ENCODE measurements around the gene IRX2. TPM values are rescaled to one million over a fixed set of nuclear protein-coding genes. Genes with fewer than 3 reads are reported as not detected.

Gene IRX2
- total RNA-seq, 1 donor from 2014 or later = 6.7 TPM

DNA sequence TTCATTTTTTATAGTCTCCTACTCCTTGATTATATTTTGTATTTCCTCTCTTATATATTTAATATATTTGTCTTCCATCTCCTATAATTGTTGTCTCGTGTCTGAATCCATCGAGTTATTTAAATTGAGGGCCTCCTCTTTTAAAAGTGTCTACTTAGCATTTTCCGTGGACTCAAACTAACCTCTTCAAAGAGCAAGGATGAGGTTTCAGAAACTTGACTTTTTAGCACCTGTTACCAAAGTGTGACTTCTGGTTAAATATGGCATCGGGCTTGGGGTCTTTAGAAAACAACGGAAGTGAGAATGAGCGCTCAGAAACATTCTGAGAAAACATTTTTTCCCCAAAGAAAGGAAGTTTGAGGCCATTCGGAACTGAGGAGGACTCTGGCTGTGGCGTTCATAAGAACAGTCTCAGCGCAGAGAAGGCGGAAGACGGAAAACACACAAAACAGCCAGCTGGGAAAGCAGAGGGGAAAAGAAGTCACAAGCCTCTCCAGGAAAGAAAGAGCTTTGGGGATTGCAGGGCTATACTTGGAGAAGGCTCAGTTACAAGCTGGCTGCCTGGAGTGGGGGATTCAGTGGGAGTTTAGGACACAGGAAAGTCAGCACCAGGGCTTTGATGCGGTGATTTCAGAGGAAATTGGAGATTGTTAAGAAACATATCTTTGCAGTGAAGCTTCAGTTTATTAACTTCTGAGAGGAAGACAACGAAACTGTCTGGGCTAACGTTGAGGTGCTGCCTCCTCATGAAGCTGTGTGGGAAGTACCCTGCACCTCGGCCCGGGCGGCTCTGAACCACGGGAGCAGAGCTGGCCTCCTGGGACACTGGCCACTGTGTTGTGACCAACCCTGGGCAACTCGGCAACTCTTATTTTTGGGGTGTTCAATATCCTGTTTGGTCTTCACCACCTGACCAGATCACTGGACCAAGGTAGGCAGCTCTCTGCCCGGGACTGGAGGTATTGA, 25.1 kb upstream of the IRX2 start:
- Mint-ChIP-seq H3K27me3 (ENCODE audit: low read depth, unreplicated experiment) (peaks cover 13% of the 10 kb centered on the region), H3K4me1 (ENCODE audit: low read depth, unreplicated experiment) (no peaks in the 10 kb centered on the region), H3K36me3 (ENCODE audit: low read depth, unreplicated experiment) (no peaks in the 10 kb centered on the region), H3K27ac (ENCODE audit: unreplicated experiment) (no peak overlapping the region), H3K9me3 (ENCODE audit: unreplicated experiment) (no peaks in the 10 kb centered on the region), H3K4me3 (ENCODE audit: unreplicated experiment) (no peak overlapping the region)
- no peaks in the 10 kb centered on the region for H3K9me3 ChIP-seq (ENCODE audit: insufficient read depth, low read depth, low read length)
- H3K36me3 ChIP-seq (ENCODE audit: insufficient read depth, low read length) = no peaks in the 10 kb centered on the region
- H3K4me1 ChIP-seq (ENCODE audit: insufficient read depth, low read length) = no peaks in the 10 kb centered on the region
- FAIRE-seq = no peak
- H3K27me3 ChIP-seq (ENCODE audit: insufficient read depth, low read length) = no peaks in the 10 kb centered on the region
- no peaks in the 10 kb centered on the region for H4K20me1 ChIP-seq (ENCODE audit: insufficient read depth, low read length)
- H3K27ac ChIP-seq (ENCODE audit: low read depth, low read length) = no peak overlapping the region
- H2AFZ ChIP-seq (ENCODE audit: low read depth, low read length) = no peak overlapping the region
- no peaks in the 10 kb centered on the region for H3K79me2 ChIP-seq (ENCODE audit: insufficient read depth, low read length)
- DNase-seq (ENCODE audit: low read depth) = no peak
- no peak for TF ChIP-seq EZH2 (IDR thresholded peaks at IDR 0.05; ENCODE audit: insufficient read depth, low read length)
- TF ChIP-seq, protein P1, sequence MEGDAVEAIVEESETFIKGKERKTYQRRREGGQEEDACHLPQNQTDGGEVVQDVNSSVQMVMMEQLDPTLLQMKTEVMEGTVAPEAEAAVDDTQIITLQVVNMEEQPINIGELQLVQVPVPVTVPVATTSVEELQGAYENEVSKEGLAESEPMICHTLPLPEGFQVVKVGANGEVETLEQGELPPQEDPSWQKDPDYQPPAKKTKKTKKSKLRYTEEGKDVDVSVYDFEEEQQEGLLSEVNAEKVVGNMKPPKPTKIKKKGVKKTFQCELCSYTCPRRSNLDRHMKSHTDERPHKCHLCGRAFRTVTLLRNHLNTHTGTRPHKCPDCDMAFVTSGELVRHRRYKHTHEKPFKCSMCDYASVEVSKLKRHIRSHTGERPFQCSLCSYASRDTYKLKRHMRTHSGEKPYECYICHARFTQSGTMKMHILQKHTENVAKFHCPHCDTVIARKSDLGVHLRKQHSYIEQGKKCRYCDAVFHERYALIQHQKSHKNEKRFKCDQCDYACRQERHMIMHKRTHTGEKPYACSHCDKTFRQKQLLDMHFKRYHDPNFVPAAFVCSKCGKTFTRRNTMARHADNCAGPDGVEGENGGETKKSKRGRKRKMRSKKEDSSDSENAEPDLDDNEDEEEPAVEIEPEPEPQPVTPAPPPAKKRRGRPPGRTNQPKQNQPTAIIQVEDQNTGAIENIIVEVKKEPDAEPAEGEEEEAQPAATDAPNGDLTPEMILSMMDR (IDR thresholded peaks at IDR 0.05; ENCODE audit: insufficient read depth, low read depth, low read length) = no peak
- H3K9ac ChIP-seq (ENCODE audit: low read length) = no peak overlapping the region
- no peak overlapping the region for H3K4me3 ChIP-seq (ENCODE audit: insufficient read depth, low read depth, low read length)
- H3K4me2 ChIP-seq (ENCODE audit: low read length) = no peak overlapping the region

DNA sequence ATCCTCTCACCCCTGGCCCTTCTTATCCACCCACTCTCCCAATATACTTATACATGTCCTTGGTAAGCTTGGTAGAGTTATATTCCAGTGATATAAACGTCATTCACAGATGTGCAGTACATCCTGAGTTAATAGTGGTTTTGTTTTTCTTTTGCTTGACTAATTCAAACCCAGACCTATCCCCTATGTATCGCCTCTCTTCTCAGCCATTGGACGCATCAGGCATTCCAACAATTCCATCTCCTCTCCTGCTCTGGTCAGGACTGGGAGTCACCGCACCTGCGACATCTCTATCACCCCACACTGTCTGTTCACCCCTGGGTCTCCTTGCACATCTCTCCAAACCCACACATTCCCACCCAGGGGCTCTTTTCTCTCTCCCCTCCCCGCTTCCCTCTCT, 21.9 kb upstream of the IRX2 start:
- H3K27me3 Mint-ChIP-seq (ENCODE audit: low read depth, unreplicated experiment) = peaks cover 3% of the 10 kb centered on the region
- no peaks in the 10 kb centered on the region for H4K20me1 ChIP-seq (ENCODE audit: insufficient read depth, low read length)
- H3K4me1 Mint-ChIP-seq (ENCODE audit: low read depth, unreplicated experiment) = no peaks in the 10 kb centered on the region
- no peak overlapping the region for H3K4me2 ChIP-seq (ENCODE audit: low read length)
- no peak overlapping the region for H3K9ac ChIP-seq (ENCODE audit: low read length)
- H3K9me3 ChIP-seq (ENCODE audit: insufficient read depth, low read depth, low read length) = no peaks in the 10 kb centered on the region
- no peak overlapping the region for H3K27ac ChIP-seq (ENCODE audit: low read depth, low read length)
- H3K4me1 ChIP-seq (ENCODE audit: insufficient read depth, low read length) = no peaks in the 10 kb centered on the region
- no peaks in the 10 kb centered on the region for H3K79me2 ChIP-seq (ENCODE audit: insufficient read depth, low read length)
- no peaks in the 10 kb centered on the region for H3K27me3 ChIP-seq (ENCODE audit: insufficient read depth, low read length)
- H3K4me3 Mint-ChIP-seq (ENCODE audit: unreplicated experiment) = no peak overlapping the region
- TF ChIP-seq, protein P1 (IDR thresholded peaks at IDR 0.05; ENCODE audit: insufficient read depth, low read depth, low read length) = no peak
- no peak for TF ChIP-seq EZH2 (IDR thresholded peaks at IDR 0.05; ENCODE audit: insufficient read depth, low read length)
- H3K27ac Mint-ChIP-seq (ENCODE audit: unreplicated experiment) = no peak overlapping the region
- H2AFZ ChIP-seq (ENCODE audit: low read depth, low read length) = no peak overlapping the region
- no peak for FAIRE-seq
- H3K36me3 ChIP-seq (ENCODE audit: insufficient read depth, low read length) = no peaks in the 10 kb centered on the region
- H3K9me3 Mint-ChIP-seq (ENCODE audit: unreplicated experiment) = no peaks in the 10 kb centered on the region
- no peak for DNase-seq (ENCODE audit: low read depth)
- no peak overlapping the region for H3K4me3 ChIP-seq (ENCODE audit: insufficient read depth, low read depth, low read length)
- no peaks in the 10 kb centered on the region for H3K36me3 Mint-ChIP-seq (ENCODE audit: low read depth, unreplicated experiment)

DNA sequence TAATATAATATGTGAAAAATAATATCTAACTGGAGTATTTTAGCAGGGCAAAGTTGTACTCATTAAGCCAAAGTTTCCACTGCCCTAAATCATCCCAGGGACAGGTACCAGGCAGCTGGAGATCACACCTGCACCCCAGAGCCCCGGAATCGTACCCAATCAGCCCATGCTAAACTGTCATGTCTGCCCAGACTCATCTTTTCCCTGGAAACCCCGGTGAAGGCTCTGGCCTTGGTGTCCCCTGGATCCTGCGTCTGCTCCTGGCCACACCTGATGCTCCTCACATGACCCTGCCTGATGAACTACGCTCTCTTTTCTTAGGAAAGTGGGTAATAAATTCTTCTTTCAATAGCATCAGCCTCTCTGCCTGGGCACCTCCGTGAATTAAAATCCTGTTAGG, 15.6 kb upstream of the IRX2 start:
- no peaks in the 10 kb centered on the region for H3K27me3 ChIP-seq (ENCODE audit: insufficient read depth, low read length)
- Mint-ChIP-seq H3K9me3 (ENCODE audit: unreplicated experiment) (no peaks in the 10 kb centered on the region), H3K4me1 (ENCODE audit: low read depth, unreplicated experiment) (peaks cover 5% of the 10 kb centered on the region), H3K27me3 (ENCODE audit: low read depth, unreplicated experiment) (peaks cover 12% of the 10 kb centered on the region), H3K36me3 (ENCODE audit: low read depth, unreplicated experiment) (no peaks in the 10 kb centered on the region), H3K4me3 (ENCODE audit: unreplicated experiment) (no peak overlapping the region), H3K27ac (ENCODE audit: unreplicated experiment) (no peak overlapping the region)
- H4K20me1 ChIP-seq (ENCODE audit: insufficient read depth, low read length) = no peaks in the 10 kb centered on the region
- no peaks in the 10 kb centered on the region for H3K9me3 ChIP-seq (ENCODE audit: insufficient read depth, low read depth, low read length)
- FAIRE-seq = no peak
- no peak overlapping the region for H3K9ac ChIP-seq (ENCODE audit: low read length)
- H3K36me3 ChIP-seq (ENCODE audit: insufficient read depth, low read length) = no peaks in the 10 kb centered on the region
- no peaks in the 10 kb centered on the region for H3K79me2 ChIP-seq (ENCODE audit: insufficient read depth, low read length)
- H3K4me1 ChIP-seq (ENCODE audit: insufficient read depth, low read length) = no peaks in the 10 kb centered on the region
- no peak overlapping the region for H3K27ac ChIP-seq (ENCODE audit: low read depth, low read length)
- DNase-seq (ENCODE audit: low read depth) = no peak
- no peak for TF ChIP-seq EZH2 (IDR thresholded peaks at IDR 0.05; ENCODE audit: insufficient read depth, low read length)
- TF ChIP-seq, protein P1 (IDR thresholded peaks at IDR 0.05; ENCODE audit: insufficient read depth, low read depth, low read length) = no peak
- no peak overlapping the region for H3K4me3 ChIP-seq (ENCODE audit: insufficient read depth, low read depth, low read length)
- no peak overlapping the region for H2AFZ ChIP-seq (ENCODE audit: low read depth, low read length)
- H3K4me2 ChIP-seq (ENCODE audit: low read length) = no peak overlapping the region

All from astrocyte (in vitro differentiated cells and primary cell).